RWPE2 (cell line): ENCODE results near the gene ZHX3.
A peak's percentile ranks its signal among the peaks of the same experiment; 100 is the strongest.

Experiments
- ATAC-seq: fragments of 200-7000 bp; cut with Tn5 transposase; 3 replicates; pipeline ENCODE4 v1.9.1; 2021; ENCODE audit warnings: low read depth
- DNase-seq: peaks from one replicate; pipeline ENCODE4 v3.0.0-alpha.2; 2020; ENCODE audit warnings: low spot score
- H3K27ac ChIP-seq: fragments of 450-650 bp; 2 replicates; pipeline ENCODE4 v1.5.1; 2017; ENCODE audit warnings: mild to moderate bottlenecking; ENCODE audit not compliant: poor library complexity, severe bottlenecking
- H3K27me3 ChIP-seq: fragments of 250-450 bp; sonication (Bioruptor Pico); 2 replicates; pipeline ENCODE4 v1.5.1; 2021; ENCODE audit warnings: mild to moderate bottlenecking, moderate library complexity; ENCODE audit not compliant: insufficient read depth, poor library complexity, severe bottlenecking
- H3K36me3 ChIP-seq: fragments of 250-450 bp; sonication (Bioruptor Pico); 2 replicates; pipeline ENCODE4 v1.5.1; 2020; ENCODE audit warnings: low read depth, mild to moderate bottlenecking, moderate library complexity
- H3K4me1 ChIP-seq: fragments of 250-450 bp; sonication (Bioruptor Pico); 2 replicates; pipeline ENCODE4 v1.5.1; 2021; ENCODE audit warnings: mild to moderate bottlenecking, moderate library complexity; ENCODE audit not compliant: insufficient read depth, poor library complexity, severe bottlenecking
- H3K4me3 ChIP-seq: fragments of 250-450 bp; sonication (Bioruptor Pico); 2 replicates; pipeline ENCODE4 v1.5.1; 2021; ENCODE audit warnings: mild to moderate bottlenecking, moderate library complexity; ENCODE audit not compliant: severe bottlenecking
- H3K9me3 ChIP-seq: fragments of 250-450 bp; sonication (Bioruptor Pico); 2 replicates; pipeline ENCODE4 v1.5.1; 2021; ENCODE audit warnings: mild to moderate bottlenecking, moderate library complexity; ENCODE audit not compliant: severe bottlenecking
- CTCF ChIP-seq: fragments of 450-650 bp; IDR thresholded peaks from one replicate; pipeline ENCODE4 v1.5.1; 2017; ENCODE audit warnings: mild to moderate bottlenecking, moderate library complexity; ENCODE audit not compliant: poor library complexity, severe bottlenecking

Gene ZHX3

GRCh38 chr20:41287327-41287726 lies 30.2 kb downstream of the ZHX3 start:
- Histone ChIP-seq H3K36me3 (peaks cover 23% of the 10 kb centered on the region), H3K4me1 (peaks cover 12% of the 10 kb centered on the region), H3K27ac (peak overlapping the region; percentile 45), H3K9me3 (peaks cover 15% of the 10 kb centered on the region), H3K27me3 (no peaks in the 10 kb centered on the region), H3K4me3 (no peak overlapping the region)
- DNase-seq (no peak), ATAC-seq (peak; percentile 91)
- TF ChIP-seq CTCF = no peak

- Histone ChIP-seq H3K27ac (peak overlapping the region; percentile 45), H3K4me1 (peaks cover 12% of the 10 kb centered on the region), H3K9me3 (peaks cover 15% of the 10 kb centered on the region), H3K36me3 (peaks cover 23% of the 10 kb centered on the region), H3K27me3 (no peaks in the 10 kb centered on the region), H3K4me3 (no peak overlapping the region)
- no peak for TF ChIP-seq CTCF
- ATAC-seq (no peak), DNase-seq (no peak)
Measured at GRCh38 chr20:41286240-41286851, 31.2 kb downstream of the ZHX3 start.

GRCh38 chr20:41279546-41280225 lies 37.8 kb downstream of the ZHX3 start:
- Histone ChIP-seq H3K36me3 (no peaks in the 10 kb centered on the region), H3K4me1 (peaks cover 4% of the 10 kb centered on the region), H3K27me3 (no peaks in the 10 kb centered on the region), H3K27ac (no peak overlapping the region), H3K4me3 (no peak overlapping the region), H3K9me3 (no peaks in the 10 kb centered on the region)
- no peak for TF ChIP-seq CTCF
- no peak for DNase-seq
- ATAC-seq = no peak

DNA sequence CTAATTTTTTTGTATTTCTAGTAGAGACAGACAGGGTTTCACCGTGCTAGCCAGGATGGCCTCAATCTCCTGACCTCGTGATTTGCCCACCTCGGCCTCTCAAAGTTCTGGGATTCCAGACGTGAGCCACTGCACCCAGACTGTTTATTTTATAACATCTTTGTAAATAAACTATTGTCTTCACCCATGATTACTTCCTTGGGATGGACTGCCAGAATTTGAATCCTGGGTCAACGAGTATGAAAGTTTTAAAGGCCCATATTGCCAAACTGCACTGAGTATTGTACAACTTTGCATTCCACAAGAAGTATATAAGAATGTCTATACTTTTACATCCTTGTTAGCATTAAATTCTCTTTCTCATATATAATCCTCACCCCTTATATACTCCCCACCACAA lies 38.6 kb downstream of the ZHX3 start:
- Histone ChIP-seq H3K36me3 (no peaks in the 10 kb centered on the region), H3K27ac (no peak overlapping the region), H3K4me1 (peaks cover 4% of the 10 kb centered on the region), H3K4me3 (no peak overlapping the region), H3K27me3 (no peaks in the 10 kb centered on the region), H3K9me3 (no peaks in the 10 kb centered on the region)
- no peak for TF ChIP-seq CTCF
- DNase-seq = no peak
- ATAC-seq = no peak

DNA sequence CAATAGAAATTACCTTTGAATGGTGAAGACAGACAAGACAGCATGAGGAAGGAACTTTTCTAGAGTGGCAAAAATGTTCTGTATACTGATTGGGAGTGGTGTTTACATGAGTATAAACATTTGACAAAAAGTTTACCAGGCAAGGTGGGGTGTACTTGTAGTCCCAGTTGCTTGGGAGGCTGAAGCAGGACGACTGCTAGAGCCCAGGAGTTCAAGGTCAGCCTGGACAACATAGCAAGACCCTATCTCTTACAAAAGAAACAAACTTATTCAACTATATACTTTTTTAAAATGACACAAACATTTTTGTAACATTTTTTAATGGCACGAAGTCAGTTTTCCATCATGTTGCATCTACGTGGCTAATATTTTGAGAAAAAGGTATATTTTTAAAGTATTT lies 40.5 kb downstream of the ZHX3 start:
- Histone ChIP-seq H3K27ac (no peak overlapping the region), H3K4me3 (no peak overlapping the region), H3K36me3 (no peaks in the 10 kb centered on the region), H3K9me3 (no peaks in the 10 kb centered on the region), H3K27me3 (no peaks in the 10 kb centered on the region), H3K4me1 (peaks cover 4% of the 10 kb centered on the region)
- DNase-seq (no peak), ATAC-seq (no peak)
- no peak for TF ChIP-seq CTCF
